Neural progenitor cell (in vitro differentiated cells): ENCODE results near the gene AK1. TPM values are rescaled to one million over a fixed set of nuclear protein-coding genes. Genes with fewer than 3 reads are reported as not detected.
"Not testable (repeated sequence)": the region's sequence is repeated elsewhere in the genome, so short reads cannot be mapped to it uniquely, and the experiment has no call there.

Experiments used
- DNase-seq: peaks from one replicate; pipeline ENCODE4 v3.0.0-alpha.2; 2016; ENCODE audit warnings: low spot score
- H2AFZ ChIP-seq: fragments of 200-600 bp; sonication (generic); replicated peaks from 2 replicates; pipeline ENCODE4 v1.6.1; 2016; ENCODE audit warnings: antibody characterized with exemption
- H3F3A ChIP-seq: fragments of 200-600 bp; sonication (generic); 2 replicates; pipeline ENCODE4 v1.6.1; 2016; ENCODE audit warnings: antibody characterized with exemption, low read depth
- H3K27ac ChIP-seq: fragments of 200-600 bp; sonication (generic); 2 replicates; pipeline ENCODE4 v1.5.1; 2016; ENCODE audit warnings: mild to moderate bottlenecking
- H3K27me3 ChIP-seq: fragments of 200-600 bp; sonication (generic); 2 replicates; pipeline ENCODE4 v1.6.1; 2016; ENCODE audit warnings: mild to moderate bottlenecking, moderate library complexity
- H3K36me3 ChIP-seq: fragments of 200-600 bp; sonication (generic); 2 replicates; pipeline ENCODE4 v1.5.1; 2016
- H3K4me1 ChIP-seq: fragments of 200-600 bp; sonication (generic); 2 replicates; pipeline ENCODE4 v1.6.1; 2016; ENCODE audit warnings: mixed run types
- H3K4me2 ChIP-seq: fragments of 200-600 bp; sonication (generic); 2 replicates; pipeline ENCODE4 v1.6.1; 2016
- H3K4me3 ChIP-seq: fragments of 200-600 bp; sonication (generic); 2 replicates; pipeline ENCODE4 v1.5.1; 2016
- H3K79me2 ChIP-seq: fragments of 200-600 bp; sonication (generic); 2 replicates; pipeline ENCODE4 v1.6.1; 2016; ENCODE audit warnings: low read depth
- H3K9ac ChIP-seq: fragments of 200-600 bp; sonication (generic); 2 replicates; pipeline ENCODE4 v1.6.1; 2016
- H3K9me3 ChIP-seq: fragments of 200-600 bp; sonication (generic); 2 replicates; pipeline ENCODE4 v1.5.1; 2016; ENCODE audit warnings: low read depth
- H4K20me1 ChIP-seq: fragments of 200-600 bp; sonication (generic); 2 replicates; pipeline ENCODE4 v1.6.1; 2016; ENCODE audit warnings: low read depth
- H3K27ac Mint-ChIP-seq: 3 replicates; pipeline ENCODE4 v1.8.0; 2021; ENCODE audit warnings: mixed read lengths
- H3K27me3 Mint-ChIP-seq: 2 replicates; pipeline ENCODE4 v1.8.0; 2022; ENCODE audit warnings: low read depth, mild to moderate bottlenecking, inconsistent platforms, moderate library complexity, mixed read lengths; ENCODE audit not compliant: insufficient read depth
- H3K36me3 Mint-ChIP-seq: 3 replicates; pipeline ENCODE4 v1.8.0; 2021; ENCODE audit warnings: mixed read lengths
- H3K4me1 Mint-ChIP-seq: 3 replicates; pipeline ENCODE4 v1.8.0; 2021; ENCODE audit warnings: mixed read lengths
- H3K4me3 Mint-ChIP-seq: 3 replicates; pipeline ENCODE4 v1.8.0; 2021; ENCODE audit warnings: mild to moderate bottlenecking, moderate library complexity, mixed read lengths
- H3K9me3 Mint-ChIP-seq: 3 replicates; pipeline ENCODE4 v1.8.0; 2020; ENCODE audit warnings: mixed read lengths
- EZH2 ChIP-seq: fragments of 200-600 bp; sonication (generic); IDR thresholded peaks from 2 replicates; pipeline ENCODE4 v1.6.1; 2017; ENCODE audit warnings: antibody characterized with exemption, mild to moderate bottlenecking, moderate library complexity
- EZH2phosphoT487 ChIP-seq: fragments of 200-600 bp; sonication (generic); IDR thresholded peaks from 2 replicates; pipeline ENCODE4 v1.6.1; 2017; ENCODE audit warnings: antibody characterized with exemption
- total RNA-seq: library from RNA; depleted of rRNA; stranded (reverse); fragments of >200 nt; gene quantifications from 2 replicates; pipeline ENCODE4 v1.2.3, GENCODE V29; 2015; ENCODE audit warnings: low replicate concordance
- TF ChIP-seq, protein P1 (sequence below): fragments of 200-600 bp; sonication (generic); IDR thresholded peaks from 2 replicates; pipeline ENCODE4 v1.5.1; 2017; ENCODE audit warnings: antibody characterized with exemption, mild to moderate bottlenecking

The AK1 gene
- total RNA-seq, 1 donor from 2014 or later, result 25.6 TPM

DNA sequence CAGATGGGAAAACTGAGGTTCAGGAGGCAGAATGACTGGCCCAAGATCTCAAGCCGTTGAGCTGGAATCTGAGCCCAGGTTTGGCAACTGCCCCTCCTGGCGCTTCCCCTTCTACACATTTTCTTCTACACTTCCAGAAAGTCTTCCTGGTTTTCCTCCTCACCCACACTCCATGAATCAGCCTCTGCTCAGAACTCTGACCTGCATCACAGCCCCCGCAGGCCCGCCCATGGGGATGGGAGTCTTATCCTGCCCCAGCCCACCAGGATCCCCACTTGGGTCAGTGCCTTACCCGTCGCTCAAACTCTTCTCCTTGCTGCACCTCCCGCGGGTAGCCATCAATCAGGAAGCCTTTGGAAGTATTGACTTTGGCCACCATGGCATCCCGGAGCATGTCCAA, 5.9 kb downstream of the AK1 start:
- H3K4me1 ChIP-seq, result no peaks in the 10 kb centered on the region
- H3K27ac Mint-ChIP-seq, result no peak overlapping the region

DNA sequence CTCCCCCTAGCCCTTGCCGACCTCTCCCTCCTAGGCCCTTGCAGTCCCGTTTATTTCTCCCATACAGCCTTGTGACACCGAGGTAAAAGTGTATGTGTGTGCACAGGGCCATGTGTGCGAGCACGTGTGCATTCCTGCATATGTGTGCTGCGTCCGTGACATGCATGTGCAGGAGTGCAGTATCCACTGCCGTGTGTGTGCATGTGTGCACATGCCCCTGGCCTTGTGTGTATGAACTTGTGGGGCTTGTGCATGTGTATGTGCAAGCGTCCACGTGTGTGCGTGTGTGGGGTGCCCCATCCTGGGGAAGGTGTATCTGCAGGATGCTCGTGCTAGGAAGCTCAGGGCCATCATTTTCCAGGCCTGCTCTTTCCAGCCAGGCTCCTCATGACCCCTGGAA, 6.6 kb downstream of the AK1 start:
- no peak for DNase-seq
- Histone ChIP-seq H3K79me2 (no peaks in the 10 kb centered on the region), H3K9ac (no peak overlapping the region), H3F3A (no peaks in the 10 kb centered on the region), H3K4me3 (no peak overlapping the region), H3K36me3 (no peaks in the 10 kb centered on the region), H3K27me3 (no peaks in the 10 kb centered on the region), H3K27ac (no peak overlapping the region), H3K4me1 (no peaks in the 10 kb centered on the region), H3K4me2 (no peak overlapping the region), H2AFZ (no peak overlapping the region), H4K20me1 (no peaks in the 10 kb centered on the region), H3K9me3 (no peaks in the 10 kb centered on the region)
- H3K4me3 Mint-ChIP-seq, result no peak overlapping the region
- TF ChIP-seq EZH2phosphoT487, result no peak
- TF ChIP-seq EZH2, result no peak
- TF ChIP-seq, protein P1, sequence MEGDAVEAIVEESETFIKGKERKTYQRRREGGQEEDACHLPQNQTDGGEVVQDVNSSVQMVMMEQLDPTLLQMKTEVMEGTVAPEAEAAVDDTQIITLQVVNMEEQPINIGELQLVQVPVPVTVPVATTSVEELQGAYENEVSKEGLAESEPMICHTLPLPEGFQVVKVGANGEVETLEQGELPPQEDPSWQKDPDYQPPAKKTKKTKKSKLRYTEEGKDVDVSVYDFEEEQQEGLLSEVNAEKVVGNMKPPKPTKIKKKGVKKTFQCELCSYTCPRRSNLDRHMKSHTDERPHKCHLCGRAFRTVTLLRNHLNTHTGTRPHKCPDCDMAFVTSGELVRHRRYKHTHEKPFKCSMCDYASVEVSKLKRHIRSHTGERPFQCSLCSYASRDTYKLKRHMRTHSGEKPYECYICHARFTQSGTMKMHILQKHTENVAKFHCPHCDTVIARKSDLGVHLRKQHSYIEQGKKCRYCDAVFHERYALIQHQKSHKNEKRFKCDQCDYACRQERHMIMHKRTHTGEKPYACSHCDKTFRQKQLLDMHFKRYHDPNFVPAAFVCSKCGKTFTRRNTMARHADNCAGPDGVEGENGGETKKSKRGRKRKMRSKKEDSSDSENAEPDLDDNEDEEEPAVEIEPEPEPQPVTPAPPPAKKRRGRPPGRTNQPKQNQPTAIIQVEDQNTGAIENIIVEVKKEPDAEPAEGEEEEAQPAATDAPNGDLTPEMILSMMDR, result no peak
- H3K27me3 Mint-ChIP-seq, result peaks cover 10% of the 10 kb centered on the region
- peaks cover under 1% of the 10 kb centered on the region for H3K36me3 Mint-ChIP-seq
- H3K27ac Mint-ChIP-seq, result no peak overlapping the region
- peaks cover 54% of the 10 kb centered on the region for H3K4me1 Mint-ChIP-seq
- no peaks in the 10 kb centered on the region for H3K9me3 Mint-ChIP-seq

More for the DNA sequence above, 5.9 kb downstream of the AK1 start:
- H3K4me3 ChIP-seq, result no peak overlapping the region
- H4K20me1 ChIP-seq, result no peaks in the 10 kb centered on the region
- H2AFZ ChIP-seq, result no peak overlapping the region
- no peaks in the 10 kb centered on the region for H3F3A ChIP-seq
- DNase-seq, result no peak
- Mint-ChIP-seq H3K4me3 (peak overlapping the region; percentile 49), H3K27me3 (peaks cover 10% of the 10 kb centered on the region), H3K9me3 (no peaks in the 10 kb centered on the region), H3K36me3 (no peaks in the 10 kb centered on the region), H3K4me1 (peaks cover 52% of the 10 kb centered on the region)
- H3K9ac ChIP-seq, result no peak overlapping the region
- no peak overlapping the region for H3K27ac ChIP-seq
- H3K36me3 ChIP-seq, result no peaks in the 10 kb centered on the region
- H3K79me2 ChIP-seq, result no peaks in the 10 kb centered on the region
- TF ChIP-seq EZH2, result no peak
- no peak for TF ChIP-seq EZH2phosphoT487
- TF ChIP-seq, protein P1, result no peak
- H3K9me3 ChIP-seq, result no peaks in the 10 kb centered on the region
- no peak overlapping the region for H3K4me2 ChIP-seq
- H3K27me3 ChIP-seq, result no peaks in the 10 kb centered on the region

DNA sequence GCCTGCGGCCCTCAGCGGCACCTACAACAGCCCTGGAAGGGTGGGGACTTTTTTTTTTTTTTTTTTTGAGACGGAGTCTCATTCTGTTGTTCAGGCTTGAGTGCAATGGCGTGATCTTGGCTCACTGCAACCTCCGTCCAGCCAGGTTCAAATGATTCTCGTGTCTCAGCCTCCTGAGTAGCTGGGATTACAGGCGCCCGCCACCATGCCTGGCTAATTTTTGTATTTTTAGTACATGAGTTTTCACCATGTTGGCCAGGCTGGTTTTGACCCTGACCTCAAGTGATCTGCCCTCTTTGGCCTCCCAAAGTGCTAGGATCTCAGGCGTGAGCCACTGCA, 7.4 kb downstream of the AK1 start:
- not testable (repeated sequence) for H3K27me3 Mint-ChIP-seq, H3K9me3 ChIP-seq, H3K4me3 Mint-ChIP-seq, H2AFZ ChIP-seq, H3F3A ChIP-seq, H3K27ac ChIP-seq, H4K20me1 ChIP-seq, DNase-seq, H3K4me2 ChIP-seq, H3K79me2 ChIP-seq, H3K27me3 ChIP-seq, H3K36me3 Mint-ChIP-seq, H3K4me1 ChIP-seq, H3K4me3 ChIP-seq, H3K36me3 ChIP-seq, H3K27ac Mint-ChIP-seq, H3K9ac ChIP-seq, H3K9me3 Mint-ChIP-seq
- H3K4me1 Mint-ChIP-seq, result peaks cover 54% of the 10 kb centered on the region

GRCh38 chr9:127869310-127870152, 7.9 kb downstream of the AK1 start:
- TF ChIP-seq, protein P1, result peak; percentile 88
- no peak for TF ChIP-seq EZH2phosphoT487
- H3K36me3 Mint-ChIP-seq, result peaks cover 3% of the 10 kb centered on the region
- H3K9me3 Mint-ChIP-seq, result no peaks in the 10 kb centered on the region
- Histone ChIP-seq H3K9me3 (no peaks in the 10 kb centered on the region), H3K4me3 (no peak overlapping the region), H3K9ac (no peak overlapping the region), H2AFZ (no peak overlapping the region), H3K27me3 (no peaks in the 10 kb centered on the region), H3K79me2 (no peaks in the 10 kb centered on the region), H3K4me1 (no peaks in the 10 kb centered on the region), H3K4me2 (no peak overlapping the region), H4K20me1 (no peaks in the 10 kb centered on the region), H3K36me3 (no peaks in the 10 kb centered on the region), H3F3A (no peaks in the 10 kb centered on the region), H3K27ac (no peak overlapping the region)
- peaks cover 8% of the 10 kb centered on the region for H3K27me3 Mint-ChIP-seq
- H3K27ac Mint-ChIP-seq, result no peak overlapping the region
- H3K4me1 Mint-ChIP-seq, result peaks cover 51% of the 10 kb centered on the region
- DNase-seq, result peak; percentile 93
- no peak overlapping the region for H3K4me3 Mint-ChIP-seq
